ENCODE data around the gene ZBTB49. TPM values are rescaled to one million over a fixed set of nuclear protein-coding genes. Genes with fewer than 3 reads are reported as not detected.

The ZBTB49 gene
- total and polyA plus RNA-seq, 2 of the 4 experiments (the other 2 are of a cell fraction), result 3.2 to 4.8 TPM

GRCh38 chr4:4341861-4342650 lies 52.0 kb downstream of the ZBTB49 start:
- no peaks in the 10 kb centered on the region for H3K4me1 ChIP-seq (ENCODE audit: control insufficient read depth, insufficient read depth, low read length)
- no peaks in the 10 kb centered on the region for H3K36me3 ChIP-seq (ENCODE audit: control insufficient read depth, insufficient read depth, low read length)
- H2BK20ac ChIP-seq (ENCODE audit: low read depth, low read length), result no peak overlapping the region
- H2BK5ac ChIP-seq (ENCODE audit: low read depth, low read length, poor library complexity, severe bottlenecking), result no peak overlapping the region
- no peak overlapping the region for H3K4me2 ChIP-seq (ENCODE audit: low read depth, low read length)
- ChIA-PET POLR2A (ENCODE audit: unreplicated experiment) (no interaction called here), CTCF (interaction anchor here (3.4 kb wide), 1 partner anchor 82 kb away, joined by 7 read pairs; no protein-coding TSS in a partner anchor)
- no peaks in the 10 kb centered on the region for H3K9me3 ChIP-seq (ENCODE audit: control insufficient read depth, insufficient read depth, low read length)
- H3K14ac ChIP-seq (replicated peaks; ENCODE audit: low read depth, low read length), result no peak overlapping the region
- H4K8ac ChIP-seq (ENCODE audit: low read depth in 2 of 2, low read length in 2 of 2), result no peak overlapping the region
- no peaks in the 10 kb centered on the region for H3K79me1 ChIP-seq (ENCODE audit: low read depth in 1 of 2, low read length in 2 of 2)
- no peak overlapping the region for H4K91ac ChIP-seq (ENCODE audit: insufficient read depth, low read depth, low read length)
- no peak overlapping the region for H2AK9ac ChIP-seq (replicated peaks; ENCODE audit: low read depth, low read length, poor library complexity)
- no peak overlapping the region for H3K27ac ChIP-seq (ENCODE audit: insufficient read depth, low read length)
- ATAC-seq (ENCODE audit: low read depth) (no peak), DNase-seq (no peak)
- dilution Hi-C loops (cut with HindIII; ENCODE audit: low sequenced_read_pairs, unreplicated experiment), result no loop called here
- TF ChIP-seq SMC3 (IDR thresholded peaks at IDR 0.05; ENCODE audit: low read depth, low read length), result no peak
- TF ChIP-seq NFE2L2 (IDR thresholded peaks at IDR 0.05; ENCODE audit: low read depth, low read length), result no peak
- no peak for TF ChIP-seq POLR2A (IDR thresholded peaks at IDR 0.05; ENCODE audit: low read depth, low read length)
- no peak for TF ChIP-seq RFX5 (IDR thresholded peaks at IDR 0.05; ENCODE audit: low read depth, low read length)
- no peak for TF ChIP-seq CTCF (conservative IDR thresholded peaks at IDR 0.05; ENCODE audit: low read depth, low read length)
- TF ChIP-seq, protein P1, sequence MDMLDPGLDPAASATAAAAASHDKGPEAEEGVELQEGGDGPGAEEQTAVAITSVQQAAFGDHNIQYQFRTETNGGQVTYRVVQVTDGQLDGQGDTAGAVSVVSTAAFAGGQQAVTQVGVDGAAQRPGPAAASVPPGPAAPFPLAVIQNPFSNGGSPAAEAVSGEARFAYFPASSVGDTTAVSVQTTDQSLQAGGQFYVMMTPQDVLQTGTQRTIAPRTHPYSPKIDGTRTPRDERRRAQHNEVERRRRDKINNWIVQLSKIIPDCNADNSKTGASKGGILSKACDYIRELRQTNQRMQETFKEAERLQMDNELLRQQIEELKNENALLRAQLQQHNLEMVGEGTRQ (IDR thresholded peaks at IDR 0.05; ENCODE audit: low read depth, low read length), result no peak
- TF ChIP-seq CEBPB (IDR thresholded peaks at IDR 0.05; ENCODE audit: low read depth, low read length), result no peak
- no peak for TF ChIP-seq BHLHE40 (IDR thresholded peaks at IDR 0.05; ENCODE audit: low read depth, low read length)
- TF ChIP-seq RCOR1 (IDR thresholded peaks at IDR 0.05; ENCODE audit: insufficient replicate concordance, low read length), result no peak
- TF ChIP-seq MXI1 (IDR thresholded peaks at IDR 0.05; ENCODE audit: borderline replicate concordance, low read depth, low read length), result no peak
- H3K56ac ChIP-seq (ENCODE audit: extremely low read depth, insufficient read depth, low read length), result no peak overlapping the region
- BruUV-seq (replicated peaks), result no TSS peak
- WGBS, 2 experiments (ENCODE audit: extremely low coverage in 2 of 2, insufficient read length in 1 of 2), result 91% methylated on average over 6 of the region's 9 CpGs; no CpG with 5 or more reads in 1 of the 2 experiments
- no peaks in the 10 kb centered on the region for H4K20me1 ChIP-seq (ENCODE audit: insufficient read depth, low read length)
- H2BK120ac ChIP-seq (ENCODE audit: low read depth, low read length), result no peak overlapping the region
- intact Hi-C loops (cut with micrococcal nuclease), result no loop called here
- no peak overlapping the region for H3K9ac ChIP-seq (ENCODE audit: low read depth, low read length)
- no peaks in the 10 kb centered on the region for H3K9me1 ChIP-seq (ENCODE audit: insufficient read depth, low read length)
- H3K4ac ChIP-seq (ENCODE audit: low read depth, low read length), result no peak overlapping the region
- no peak overlapping the region for H2AK5ac ChIP-seq (ENCODE audit: low read depth, low read length)
- no peak overlapping the region for H4K5ac ChIP-seq (ENCODE audit: low read depth, low read length)
- H3K18ac ChIP-seq (ENCODE audit: low read depth, low read length), result no peak overlapping the region
- no peak overlapping the region for H2AFZ ChIP-seq (replicated peaks; ENCODE audit: low read length, poor library complexity)
- no peak overlapping the region for H3K4me3 ChIP-seq (ENCODE audit: insufficient read depth, low read depth, low read length)
- in situ Hi-C loops (cut with MboI; ENCODE audit: low sequenced_read_pairs), result loop anchor here (5.0 kb wide), 1 partner anchor 90 kb away; no protein-coding TSS in a partner anchor
- H3K27me3 ChIP-seq (ENCODE audit: control insufficient read depth, insufficient read depth, low read length), result peaks cover 37% of the 10 kb centered on the region
- no peak overlapping the region for H2BK15ac ChIP-seq (ENCODE audit: low read depth, low read length)
- H3K23ac ChIP-seq (ENCODE audit: low read depth, low read length), result no peak overlapping the region

Measured in IMR-90 (cell line).